HepG2 (cell line): ENCODE data around the gene NPB. TPM values are rescaled to one million over a fixed set of nuclear protein-coding genes. Genes with fewer than 3 reads are reported as not detected.

Experiments used
- AFF4 ChIP-seq: sonication (generic); formaldehyde crosslinking; IDR thresholded peaks from 2 replicates; pipeline ENCODE4 v1.4.0; 2020; ENCODE audit warnings: missing genetic modification reagents
- ARHGAP35 ChIP-seq: sonication (generic); formaldehyde crosslinking; IDR thresholded peaks from 2 replicates; pipeline ENCODE4 v1.9.0; 2022; ENCODE audit warnings: mild to moderate bottlenecking, inconsistent platforms, moderate library complexity, missing genetic modification reagents, borderline replicate concordance
- ATF1 ChIP-seq: IDR thresholded peaks from 2 replicates; pipeline ENCODE4 v1.6.1; 2016; ENCODE audit warnings: mild to moderate bottlenecking, control low read depth
- ATF3 ChIP-seq: sonication (generic); formaldehyde crosslinking; IDR thresholded peaks from 2 replicates; pipeline ENCODE4 v1.4.0; 2020; ENCODE audit warnings: missing genetic modification reagents
- ATM ChIP-seq: fragments of 450-650 bp; IDR thresholded peaks from 2 replicates; pipeline ENCODE4 v1.7.1; 2017; ENCODE audit warnings: mild to moderate bottlenecking, borderline replicate concordance
- CEBPG ChIP-seq: IDR thresholded peaks from 2 replicates; pipeline ENCODE4 v1.6.1; 2016
- ETV5 ChIP-seq: IDR thresholded peaks from 2 replicates; pipeline ENCODE4 v1.6.1; 2018; ENCODE audit warnings: missing biosample characterization, missing genetic modification reagents, inconsistent platforms, borderline replicate concordance
- IRF9 ChIP-seq: sonication (generic); formaldehyde crosslinking; IDR thresholded peaks from 2 replicates; pipeline ENCODE4 v1.8.0; 2022; ENCODE audit warnings: missing genetic modification reagents, mild to moderate bottlenecking, borderline replicate concordance
- JUNB ChIP-seq: sonication (generic); formaldehyde crosslinking; IDR thresholded peaks from 2 replicates; pipeline ENCODE4 v1.8.0; 2022; ENCODE audit warnings: missing genetic modification reagents, mild to moderate bottlenecking, borderline replicate concordance
- KAT2B ChIP-seq: fragments of 150-350 bp; IDR thresholded peaks from 2 replicates; pipeline ENCODE4 v1.6.1; 2014; ENCODE audit warnings: low read depth, low read length, borderline replicate concordance
- MAZ ChIP-seq, 2 experiments: sonication (generic) in 1 of 2; formaldehyde crosslinking in 1 of 2; IDR thresholded peaks; 2 replicates each; pipeline versions ENCODE4 v1.5.0 to v1.6.1; 2012 to 2020; ENCODE audit warnings: low read depth in 2 of 2, mild to moderate bottlenecking in 2 of 2, borderline replicate concordance in 1 of 2, improper control_type of control experiment in 1 of 2, low read length in 1 of 2, missing genetic modification reagents in 1 of 2, moderate library complexity in 1 of 2
- MBNL3 ChIP-seq: fragments of 250-450 bp; sonication (Bioruptor Pico); conservative IDR thresholded peaks from 2 replicates; pipeline ENCODE4 v1.8.0; 2022; ENCODE audit warnings: mild to moderate bottlenecking, inconsistent platforms
- MYC ChIP-seq: sonication (generic); formaldehyde crosslinking; IDR thresholded peaks from 2 replicates; pipeline ENCODE4 v1.9.0; 2021; ENCODE audit warnings: missing genetic modification reagents, borderline replicate concordance
- POGK ChIP-seq: sonication (generic); formaldehyde crosslinking; conservative IDR thresholded peaks from 2 replicates; pipeline ENCODE4 v1.8.0; 2022; ENCODE audit warnings: mild to moderate bottlenecking, moderate library complexity, missing genetic modification reagents
- TGIF2 ChIP-seq: IDR thresholded peaks from 2 replicates; pipeline ENCODE4 v1.6.1; 2016; ENCODE audit warnings: control low read depth, missing compliant biosample characterization
- U2AF2 ChIP-seq: fragments of 200-400 bp; formaldehyde crosslinking; IDR thresholded peaks from 2 replicates; pipeline ENCODE4 v1.6.1; 2017; ENCODE audit warnings: low read depth, mild to moderate bottlenecking, low read length
- ZNF605 ChIP-seq: sonication (generic); formaldehyde crosslinking; IDR thresholded peaks from 2 replicates; pipeline ENCODE4 v1.8.0; 2022; ENCODE audit warnings: mild to moderate bottlenecking, missing genetic modification reagents
- ZNF780A ChIP-seq: sonication (generic); formaldehyde crosslinking; IDR thresholded peaks from 2 replicates; pipeline ENCODE4 v1.8.0; 2022; ENCODE audit warnings: mild to moderate bottlenecking, missing genetic modification reagents, moderate library complexity
- polyA plus RNA-seq, 8 experiments: library from polyadenylated mRNA; depleted of rRNA in 3 of 8; stranded (reverse) in 7 of 8; unstranded in 1 of 8; fragments of >200 nt; fragmentation: Illumina TruSeq in 4 of 8; extraction: Trizol in 4 of 8; gene quantifications; 2 replicates each; pipeline versions ENCODE4 v1.2.1 to v1.2.3, GENCODE V29; 2011 to 2016; ENCODE audit warnings: low read depth in 4 of 8, missing spikeins in 1 of 8, mixed read lengths in 1 of 8; ENCODE audit not compliant: insufficient read depth in 1 of 8
- total RNA-seq, 5 experiments: library from RNA; depleted of rRNA; stranded (reverse); fragments of >200 nt; fragmentation: Illumina TruSeq; extraction: Trizol; gene quantifications; 2 replicates each; pipeline ENCODE4 v1.2.3, GENCODE V29; 2016; ENCODE audit warnings: low read depth in 1 of 5
- TF ChIP-seq, protein P1 (sequence below): sonication (generic); formaldehyde crosslinking; IDR thresholded peaks from 2 replicates; pipeline ENCODE4 v1.4.0; 2020; ENCODE audit warnings: missing genetic modification reagents

The NPB gene
- total and polyA plus RNA-seq, 2 of the 13 experiments (the other 11 are each of a cell fraction or from before 2014, with no cell fraction given), result 0.11 to 0.93 TPM

DNA sequence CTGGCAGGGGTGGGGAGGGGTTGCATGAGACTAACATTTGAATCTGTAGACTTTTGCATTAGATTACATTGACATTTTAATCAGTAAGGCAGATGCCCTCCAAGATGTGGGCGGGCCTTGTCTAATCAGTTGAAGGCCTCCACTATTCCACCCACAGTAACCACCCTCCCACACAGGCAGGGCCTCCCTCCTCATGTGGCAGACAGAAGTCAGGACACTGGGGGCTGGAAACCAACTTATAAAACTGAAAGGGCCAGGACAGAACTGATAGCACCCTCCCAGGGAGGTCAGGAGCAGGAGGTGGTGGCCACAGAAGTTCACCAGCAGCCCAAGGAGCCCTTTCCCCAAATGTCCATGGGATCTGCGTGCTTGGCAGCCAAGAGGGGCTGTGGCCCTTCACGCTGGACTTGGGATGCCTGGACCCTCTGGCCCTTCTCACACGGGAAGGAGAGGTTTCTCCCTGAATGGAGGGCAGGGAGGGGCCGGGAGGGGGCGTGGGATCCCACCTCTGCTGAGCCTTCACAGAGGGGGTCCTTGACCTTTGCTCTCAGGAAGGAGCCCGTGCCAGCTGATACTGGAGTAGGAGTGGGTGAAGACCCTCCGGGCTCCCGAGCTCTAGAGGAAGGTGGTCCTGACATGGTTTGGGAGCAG lies 30.4 kb downstream of the NPB start (continued):
- 0 out of 2 replicates have a peak, but pooled peaks have one; percentile 1 for TF ChIP-seq ZNF780A (CRISPR knock-in tag)
- no peak for TF ChIP-seq ATF1 (CRISPR knock-in tag)
- TF ChIP-seq U2AF2, result no peak
- TF ChIP-seq ETV5 (CRISPR knock-in tag), result no peak
- TF ChIP-seq, protein P1, sequence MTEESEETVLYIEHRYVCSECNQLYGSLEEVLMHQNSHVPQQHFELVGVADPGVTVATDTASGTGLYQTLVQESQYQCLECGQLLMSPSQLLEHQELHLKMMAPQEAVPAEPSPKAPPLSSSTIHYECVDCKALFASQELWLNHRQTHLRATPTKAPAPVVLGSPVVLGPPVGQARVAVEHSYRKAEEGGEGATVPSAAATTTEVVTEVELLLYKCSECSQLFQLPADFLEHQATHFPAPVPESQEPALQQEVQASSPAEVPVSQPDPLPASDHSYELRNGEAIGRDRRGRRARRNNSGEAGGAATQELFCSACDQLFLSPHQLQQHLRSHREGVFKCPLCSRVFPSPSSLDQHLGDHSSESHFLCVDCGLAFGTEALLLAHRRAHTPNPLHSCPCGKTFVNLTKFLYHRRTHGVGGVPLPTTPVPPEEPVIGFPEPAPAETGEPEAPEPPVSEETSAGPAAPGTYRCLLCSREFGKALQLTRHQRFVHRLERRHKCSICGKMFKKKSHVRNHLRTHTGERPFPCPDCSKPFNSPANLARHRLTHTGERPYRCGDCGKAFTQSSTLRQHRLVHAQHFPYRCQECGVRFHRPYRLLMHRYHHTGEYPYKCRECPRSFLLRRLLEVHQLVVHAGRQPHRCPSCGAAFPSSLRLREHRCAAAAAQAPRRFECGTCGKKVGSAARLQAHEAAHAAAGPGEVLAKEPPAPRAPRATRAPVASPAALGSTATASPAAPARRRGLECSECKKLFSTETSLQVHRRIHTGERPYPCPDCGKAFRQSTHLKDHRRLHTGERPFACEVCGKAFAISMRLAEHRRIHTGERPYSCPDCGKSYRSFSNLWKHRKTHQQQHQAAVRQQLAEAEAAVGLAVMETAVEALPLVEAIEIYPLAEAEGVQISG, result no peak; the same call in 1 of the 2 replicates
- TF ChIP-seq TGIF2 (CRISPR knock-in tag), result no peak
- no peak for TF ChIP-seq CEBPG
- TF ChIP-seq ARHGAP35 (CRISPR knock-in tag), result no peak
- TF ChIP-seq ZNF605, result no peak
- no peak for TF ChIP-seq ATM
- no peak for TF ChIP-seq MBNL3
- TF ChIP-seq KAT2B, result no peak
- TF ChIP-seq POGK (CRISPR knock-in tag), result no peak
- no peak for TF ChIP-seq MYC (CRISPR knock-in tag)
- no peak for TF ChIP-seq AFF4 (CRISPR knock-in tag)
- no peak for TF ChIP-seq MAZ (IDR thresholded peaks at IDR 0.05; ENCODE audit: borderline replicate concordance, low read depth, low read length)
- TF ChIP-seq MAZ (CRISPR knock-in tag; IDR thresholded peaks at IDR 0.05; ENCODE audit: low read depth), result peak; percentile 32; the same call in 1 of the 2 replicates
- TF ChIP-seq IRF9 (CRISPR knock-in tag), result 0 out of 2 replicates have a peak, but pooled peaks have one; percentile 50
- no peak for TF ChIP-seq ATF3 (CRISPR knock-in tag)
- no peak for TF ChIP-seq JUNB (CRISPR knock-in tag)
